ENCODE data around the gene ZSCAN20. TPM values are rescaled to one million over a fixed set of nuclear protein-coding genes. Genes with fewer than 3 reads are reported as not detected.

Gene ZSCAN20
- total and polyA plus RNA-seq, 5 donors from 2014 or later = 0.17 to 0.94 (median 0.35) TPM; not detected in 2

GRCh38 chr1:33470495-33471012, 1.9 kb upstream of the ZSCAN20 start:
- H3K4me1 Mint-ChIP-seq = peaks cover 4 to 29% (median 18%) of the 10 kb centered on the region in 4 donors
- Histone ChIP-seq H3K27ac (ENCODE audit: insufficient read depth, low read length, poor library complexity, severe bottlenecking) (no peak overlapping the region), H3K27me3 (ENCODE audit: control insufficient read depth, insufficient read depth, low read length) (no peaks in the 10 kb centered on the region), H3K36me3 (ENCODE audit: control insufficient read depth, insufficient read depth, low read length) (no peaks in the 10 kb centered on the region), H3K4me1 (ENCODE audit: control insufficient read depth, insufficient read depth, low read length, poor library complexity, severe bottlenecking) (peaks cover 11% of the 10 kb centered on the region), H3K4me3 (ENCODE audit: low read depth, low read length) (no peak overlapping the region), H3K9me3 (ENCODE audit: control insufficient read depth in 2 of 2, low read length in 2 of 2) (no peaks in the 10 kb centered on the region)
- H3K36me3 Mint-ChIP-seq = no peaks in the 10 kb centered on the region
- H3K27me3 Mint-ChIP-seq = no peaks in the 10 kb centered on the region
- peak overlapping the region in 3 of 4 donors; percentile 34 to 66 (median 65) for H3K4me3 Mint-ChIP-seq
- DNase-seq (peak; percentile 18 to 69 (median 40)), ATAC-seq (ENCODE audit: low read depth in 2 of 2) (peak; percentile 36 to 38)
- peak overlapping the region in 1 of 3 donors; percentile 63 for H3K27ac Mint-ChIP-seq
- no peaks in the 10 kb centered on the region for H3K9me3 Mint-ChIP-seq

GRCh38 chr1:33471416-33471815, 1.0 kb upstream of the ZSCAN20 start:
- DNase-seq (no peak), ATAC-seq (ENCODE audit: low read depth in 2 of 2) (no peak)
- Histone ChIP-seq H3K4me3 (ENCODE audit: low read depth, low read length) (peak overlapping the region; percentile 90), H3K27ac (ENCODE audit: insufficient read depth, low read length, poor library complexity, severe bottlenecking) (no peak overlapping the region), H3K27me3 (ENCODE audit: control insufficient read depth, insufficient read depth, low read length) (no peaks in the 10 kb centered on the region), H3K36me3 (ENCODE audit: control insufficient read depth, insufficient read depth, low read length) (no peaks in the 10 kb centered on the region), H3K4me1 (ENCODE audit: control insufficient read depth, insufficient read depth, low read length, poor library complexity, severe bottlenecking) (peaks cover 11% of the 10 kb centered on the region), H3K9me3 (ENCODE audit: control insufficient read depth in 2 of 2, low read length in 2 of 2) (no peaks in the 10 kb centered on the region)
- no peaks in the 10 kb centered on the region for H3K27me3 Mint-ChIP-seq
- H3K4me3 Mint-ChIP-seq = peak overlapping the region in 2 of 4 donors; percentile 90 to 97
- peaks cover 4 to 29% (median 18%) of the 10 kb centered on the region in 4 donors for H3K4me1 Mint-ChIP-seq
- H3K36me3 Mint-ChIP-seq = no peaks in the 10 kb centered on the region
- H3K27ac Mint-ChIP-seq = no peak overlapping the region
- no peaks in the 10 kb centered on the region for H3K9me3 Mint-ChIP-seq

GRCh38 chr1:33473900-33474299, 1.5 kb downstream of the ZSCAN20 start:
- DNase-seq = no peak
- Histone ChIP-seq H3K9me3 (ENCODE audit: control insufficient read depth in 2 of 2, low read length in 2 of 2) (no peaks in the 10 kb centered on the region), H3K27me3 (ENCODE audit: control insufficient read depth, insufficient read depth, low read length) (no peaks in the 10 kb centered on the region), H3K4me1 (ENCODE audit: control insufficient read depth, insufficient read depth, low read length, poor library complexity, severe bottlenecking) (peaks cover 11% of the 10 kb centered on the region), H3K36me3 (ENCODE audit: control insufficient read depth, insufficient read depth, low read length) (no peaks in the 10 kb centered on the region), H3K4me3 (ENCODE audit: low read depth, low read length) (no peak overlapping the region), H3K27ac (ENCODE audit: insufficient read depth, low read length, poor library complexity, severe bottlenecking) (no peak overlapping the region)
- Mint-ChIP-seq H3K4me1 (peaks cover 4 to 33% (median 18%) of the 10 kb centered on the region in 4 donors), H3K27ac (no peak overlapping the region), H3K27me3 (no peaks in the 10 kb centered on the region), H3K9me3 (no peaks in the 10 kb centered on the region), H3K36me3 (peaks cover 8% of the 10 kb centered on the region), H3K4me3 (peak overlapping the region; percentile 6 to 90 (median 80))
- no peak for ATAC-seq (ENCODE audit: low read depth in 2 of 2)

- H3K27me3 ChIP-seq (ENCODE audit: control insufficient read depth, insufficient read depth, low read length) = no peaks in the 10 kb centered on the region
- Mint-ChIP-seq H3K36me3 (peaks cover 8% of the 10 kb centered on the region), H3K27me3 (no peaks in the 10 kb centered on the region), H3K4me3 (no peak overlapping the region), H3K27ac (no peak overlapping the region), H3K4me1 (peaks cover 0 to 14% (median 7%) of the 10 kb centered on the region in 4 donors), H3K9me3 (no peaks in the 10 kb centered on the region)
- no peak for ATAC-seq (ENCODE audit: low read depth in 2 of 2)
- H3K4me3 ChIP-seq (ENCODE audit: low read depth, low read length) = no peak overlapping the region
- no peaks in the 10 kb centered on the region for H3K36me3 ChIP-seq (ENCODE audit: control insufficient read depth, insufficient read depth, low read length)
- no peaks in the 10 kb centered on the region for H3K9me3 ChIP-seq (ENCODE audit: control insufficient read depth in 2 of 2, low read length in 2 of 2)
- no peak overlapping the region for H3K27ac ChIP-seq (ENCODE audit: insufficient read depth, low read length, poor library complexity, severe bottlenecking)
- H3K4me1 ChIP-seq (ENCODE audit: control insufficient read depth, insufficient read depth, low read length, poor library complexity, severe bottlenecking) = peaks cover 4% of the 10 kb centered on the region
- DNase-seq = no peak
These were observed 5.0 kb downstream of the ZSCAN20 start for GRCh38 chr1:33477451-33477850.

- ATAC-seq (ENCODE audit: low read depth in 2 of 2) (no peak), DNase-seq (no peak)
- peaks cover 0 to 19% (median 5%) of the 10 kb centered on the region in 7 donors for H3K9me3 Mint-ChIP-seq
- Histone ChIP-seq H3K4me1 (ENCODE audit: control insufficient read depth, insufficient read depth, low read length, poor library complexity, severe bottlenecking) (no peaks in the 10 kb centered on the region), H3K27me3 (ENCODE audit: control insufficient read depth, insufficient read depth, low read length) (no peaks in the 10 kb centered on the region), H3K36me3 (ENCODE audit: control insufficient read depth, insufficient read depth, low read length) (no peaks in the 10 kb centered on the region), H3K27ac (ENCODE audit: insufficient read depth, low read length, poor library complexity, severe bottlenecking) (no peak overlapping the region), H3K4me3 (ENCODE audit: low read depth, low read length) (no peak overlapping the region), H3K9me3 (ENCODE audit: control insufficient read depth in 2 of 2, low read length in 2 of 2) (peaks cover 2 to 14% of the 10 kb centered on the region in 2 experiments)
- H3K36me3 Mint-ChIP-seq = peaks cover 25% of the 10 kb centered on the region
- no peak overlapping the region for H3K4me3 Mint-ChIP-seq
- no peak overlapping the region for H3K27ac Mint-ChIP-seq
- peaks cover 0 to 4% (median under 1%) of the 10 kb centered on the region in 4 donors for H3K4me1 Mint-ChIP-seq
- no peaks in the 10 kb centered on the region for H3K27me3 Mint-ChIP-seq
These were observed 10.0 kb downstream of the ZSCAN20 start for GRCh38 chr1:33482412-33482811.

- no peaks in the 10 kb centered on the region for H3K27me3 Mint-ChIP-seq
- no peak overlapping the region for H3K4me3 Mint-ChIP-seq
- no peak for ATAC-seq (ENCODE audit: low read depth in 2 of 2)
- H3K36me3 Mint-ChIP-seq = peaks cover 54% of the 10 kb centered on the region
- peaks cover 0 to 33% (median 9%) of the 10 kb centered on the region in 7 donors for H3K9me3 Mint-ChIP-seq
- no peak overlapping the region for H3K27ac ChIP-seq (ENCODE audit: insufficient read depth, low read length, poor library complexity, severe bottlenecking)
- H3K4me3 ChIP-seq (ENCODE audit: low read depth, low read length) = no peak overlapping the region
- peaks cover 6% of the 10 kb centered on the region for H3K36me3 ChIP-seq (ENCODE audit: control insufficient read depth, insufficient read depth, low read length)
- H3K9me3 ChIP-seq (ENCODE audit: control insufficient read depth in 2 of 2, low read length in 2 of 2) = peaks cover 8 to 22% of the 10 kb centered on the region in 2 experiments
- H3K4me1 Mint-ChIP-seq = no peaks in the 10 kb centered on the region
- no peaks in the 10 kb centered on the region for H3K4me1 ChIP-seq (ENCODE audit: control insufficient read depth, insufficient read depth, low read length, poor library complexity, severe bottlenecking)
- no peak for DNase-seq
- H3K27me3 ChIP-seq (ENCODE audit: control insufficient read depth, insufficient read depth, low read length) = no peaks in the 10 kb centered on the region
- H3K27ac Mint-ChIP-seq = no peak overlapping the region
These were observed 16.2 kb downstream of the ZSCAN20 start for GRCh38 chr1:33488624-33489023.

GRCh38 chr1:33494929-33495328, 22.5 kb downstream of the ZSCAN20 start:
- Histone ChIP-seq H3K4me1 (ENCODE audit: control insufficient read depth, insufficient read depth, low read length, poor library complexity, severe bottlenecking) (no peaks in the 10 kb centered on the region), H3K9me3 (ENCODE audit: control insufficient read depth in 2 of 2, low read length in 2 of 2) (peaks cover 42 to 47% of the 10 kb centered on the region in 2 experiments), H3K27me3 (ENCODE audit: control insufficient read depth, insufficient read depth, low read length) (no peaks in the 10 kb centered on the region), H3K4me3 (ENCODE audit: low read depth, low read length) (no peak overlapping the region), H3K27ac (ENCODE audit: insufficient read depth, low read length, poor library complexity, severe bottlenecking) (no peak overlapping the region), H3K36me3 (ENCODE audit: control insufficient read depth, insufficient read depth, low read length) (no peaks in the 10 kb centered on the region)
- H3K27ac Mint-ChIP-seq = no peak overlapping the region
- no peaks in the 10 kb centered on the region for H3K4me1 Mint-ChIP-seq
- no peaks in the 10 kb centered on the region for H3K27me3 Mint-ChIP-seq
- peaks cover 4 to 60% (median 22%) of the 10 kb centered on the region in 7 donors for H3K9me3 Mint-ChIP-seq
- ATAC-seq (ENCODE audit: low read depth in 2 of 2) = no peak
- DNase-seq = no peak
- no peak overlapping the region for H3K4me3 Mint-ChIP-seq
- H3K36me3 Mint-ChIP-seq = peaks cover 36% of the 10 kb centered on the region

GRCh38 chr1:33497410-33497809, 25.0 kb downstream of the ZSCAN20 start:
- no peaks in the 10 kb centered on the region for H3K36me3 ChIP-seq (ENCODE audit: control insufficient read depth, insufficient read depth, low read length)
- no peak overlapping the region for H3K27ac ChIP-seq (ENCODE audit: insufficient read depth, low read length, poor library complexity, severe bottlenecking)
- peaks cover 38 to 47% of the 10 kb centered on the region in 2 experiments for H3K9me3 ChIP-seq (ENCODE audit: control insufficient read depth in 2 of 2, low read length in 2 of 2)
- ATAC-seq (ENCODE audit: low read depth in 2 of 2) (no peak), DNase-seq (no peak)
- H3K36me3 Mint-ChIP-seq = peaks cover 23% of the 10 kb centered on the region
- no peak overlapping the region for H3K4me3 Mint-ChIP-seq
- no peak overlapping the region for H3K4me3 ChIP-seq (ENCODE audit: low read depth, low read length)
- peaks cover 4 to 54% (median 22%) of the 10 kb centered on the region in 7 donors for H3K9me3 Mint-ChIP-seq
- no peaks in the 10 kb centered on the region for H3K27me3 Mint-ChIP-seq
- no peaks in the 10 kb centered on the region for H3K4me1 ChIP-seq (ENCODE audit: control insufficient read depth, insufficient read depth, low read length, poor library complexity, severe bottlenecking)
- no peaks in the 10 kb centered on the region for H3K4me1 Mint-ChIP-seq
- no peak overlapping the region for H3K27ac Mint-ChIP-seq
- H3K27me3 ChIP-seq (ENCODE audit: control insufficient read depth, insufficient read depth, low read length) = no peaks in the 10 kb centered on the region
